GM21529 (cell line): ENCODE data around the gene TLCD3A.
A peak's percentile ranks its signal among the peaks of the same experiment; 100 is the strongest.
"Not testable (repeated sequence)": the region's sequence is repeated elsewhere in the genome, so short reads cannot be mapped to it uniquely, and the experiment has no call there.

Source experiments
- ATAC-seq: cut with Tn5 transposase; IDR thresholded peaks from one replicate; pipeline ENCODE4 v1.9.1; 2021; ENCODE audit not compliant: unreplicated experiment

TLCD3A gene

DNA sequence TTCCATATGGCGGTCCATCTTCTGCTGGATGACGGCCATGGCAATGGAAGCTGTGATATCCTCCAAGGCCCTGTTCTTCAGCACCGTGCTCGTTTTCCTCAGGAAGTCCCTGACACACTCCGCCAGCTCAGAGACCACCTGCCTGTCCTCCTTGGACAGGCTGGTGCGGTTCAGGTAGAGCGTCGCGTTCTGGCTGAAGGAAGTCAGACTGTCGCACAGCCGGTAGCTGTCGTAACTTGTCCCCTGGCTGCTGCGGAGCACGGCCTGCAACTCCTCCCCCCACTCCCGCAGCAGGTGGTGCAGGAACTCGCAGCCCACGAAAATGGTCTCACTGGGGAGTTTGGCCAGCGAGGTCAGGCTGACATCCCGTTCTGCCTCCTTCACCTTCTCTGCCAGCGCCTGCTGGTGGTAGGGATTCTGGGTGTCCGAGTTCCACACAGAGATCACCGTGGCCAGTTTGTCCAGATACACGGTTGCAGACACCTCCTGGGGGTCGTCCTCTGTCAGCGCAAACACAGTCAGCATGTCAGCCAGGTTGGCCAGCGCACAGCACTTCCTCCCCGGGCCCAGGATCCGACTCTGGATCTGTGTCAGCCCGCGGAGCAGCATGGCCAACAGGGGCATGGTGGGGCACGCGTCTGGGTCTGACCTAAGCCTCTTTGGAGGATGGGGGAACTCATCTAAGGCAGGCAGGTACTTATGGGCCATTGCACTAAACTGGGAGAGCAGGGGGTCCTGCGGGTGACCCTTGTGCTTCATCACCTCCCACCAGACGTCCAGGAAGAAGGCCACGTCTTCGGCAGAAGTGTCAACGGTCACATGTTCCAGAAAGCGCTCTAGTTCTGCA lies 14.6 kb downstream of the TLCD3A start:
- no peak for ATAC-seq

DNA sequence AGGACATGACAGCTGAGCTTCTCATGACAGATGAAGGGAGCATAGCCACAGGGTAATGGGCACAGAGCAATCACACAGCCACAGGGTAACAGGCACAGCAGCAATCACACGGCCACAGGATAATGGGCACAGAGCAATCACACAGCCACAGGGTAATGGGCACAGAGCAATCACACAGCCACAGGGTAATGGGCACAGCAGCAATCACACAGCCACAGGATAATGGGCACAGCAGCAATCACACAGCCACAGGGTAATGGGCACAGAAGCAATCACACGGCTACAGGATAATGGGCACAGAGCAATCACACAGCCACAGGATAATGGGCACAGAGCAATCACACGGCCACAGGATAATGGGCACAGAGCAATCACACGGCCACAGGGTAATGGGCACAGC lies 16.2 kb downstream of the TLCD3A start:
- ATAC-seq, result not testable (repeated sequence)

DNA sequence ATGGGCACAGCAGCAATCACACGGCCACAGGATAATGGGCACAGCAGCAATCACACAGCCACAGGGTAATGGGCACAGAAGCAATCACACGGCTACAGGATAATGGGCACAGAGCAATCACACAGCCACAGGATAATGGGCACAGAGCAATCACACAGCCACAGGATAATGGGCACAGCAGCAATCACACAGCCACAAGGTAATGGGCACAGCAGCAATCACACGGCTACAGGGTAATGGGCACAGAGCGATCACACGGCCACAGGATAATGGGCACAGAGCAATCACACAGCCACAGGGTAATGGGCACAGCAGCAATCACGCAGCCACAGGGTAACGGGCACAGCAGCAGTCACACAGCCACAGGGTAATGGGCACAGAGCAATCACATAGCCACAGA lies 17.0 kb downstream of the TLCD3A start:
- not testable (repeated sequence) for ATAC-seq

DNA sequence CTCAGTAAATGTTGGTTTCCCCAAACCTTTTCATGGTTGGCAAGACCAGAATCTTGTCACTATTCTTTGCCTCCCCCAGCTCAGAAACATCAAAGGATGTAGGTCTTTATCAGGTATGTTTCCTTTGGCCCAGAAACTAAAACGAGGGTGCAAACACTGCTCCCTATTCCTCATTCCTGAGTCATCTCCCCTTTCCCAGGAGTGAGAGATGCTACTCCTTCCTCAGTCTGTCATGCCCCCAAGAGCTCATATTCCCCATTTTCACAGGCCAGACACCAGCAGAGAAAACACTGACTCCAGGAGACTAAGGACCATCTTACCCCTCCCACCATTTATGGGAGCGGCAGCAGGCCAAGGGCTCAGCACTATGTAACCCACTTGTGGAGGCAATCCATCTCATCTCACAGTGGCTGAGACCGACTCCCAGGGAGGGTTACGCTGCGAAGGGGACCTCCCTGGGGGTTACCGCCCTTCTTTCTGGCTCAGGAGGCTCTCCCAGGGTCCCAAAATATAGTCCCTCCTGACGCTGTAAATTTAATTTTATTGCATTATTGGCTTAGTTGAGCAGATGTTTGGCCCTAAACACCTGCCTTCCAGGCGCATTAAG lies 18.1 kb downstream of the TLCD3A start:
- no peak for ATAC-seq

DNA sequence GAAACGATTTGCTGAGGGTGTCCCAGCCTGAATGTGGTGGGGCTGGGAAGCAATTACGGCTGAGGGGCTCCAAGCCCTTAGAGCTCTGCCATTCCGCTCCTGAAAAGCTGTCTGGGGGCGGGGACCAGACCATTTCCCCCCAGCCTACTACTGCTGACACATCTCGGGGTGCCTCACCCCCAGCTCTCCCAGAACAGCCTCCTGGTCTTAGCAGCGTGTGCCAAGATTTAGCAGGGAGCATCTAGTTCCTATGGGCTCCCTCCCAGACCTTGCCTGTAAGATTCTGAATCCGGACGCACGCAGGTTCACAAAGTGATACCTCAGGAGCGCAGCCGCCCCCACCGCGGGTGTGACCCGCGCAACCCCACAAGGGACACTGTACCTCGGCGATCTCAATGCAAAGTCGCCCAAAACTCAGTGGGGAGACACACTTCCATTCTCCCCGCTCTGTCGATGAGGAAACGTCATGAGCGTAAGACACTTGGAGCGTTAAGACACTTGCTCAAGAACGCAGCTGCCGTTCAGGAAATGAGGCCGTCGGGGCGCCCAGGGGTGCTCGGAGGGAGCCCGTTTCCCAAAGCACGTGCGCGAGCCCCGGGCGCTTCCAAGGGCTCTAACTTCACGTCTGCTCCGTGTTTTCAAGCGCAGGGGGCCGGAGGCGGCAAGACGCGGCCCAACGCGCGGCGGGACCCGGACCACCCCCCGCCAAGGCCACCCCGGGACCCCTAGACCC lies 19.0 kb downstream of the TLCD3A start:
- peak; percentile 26 for ATAC-seq

DNA sequence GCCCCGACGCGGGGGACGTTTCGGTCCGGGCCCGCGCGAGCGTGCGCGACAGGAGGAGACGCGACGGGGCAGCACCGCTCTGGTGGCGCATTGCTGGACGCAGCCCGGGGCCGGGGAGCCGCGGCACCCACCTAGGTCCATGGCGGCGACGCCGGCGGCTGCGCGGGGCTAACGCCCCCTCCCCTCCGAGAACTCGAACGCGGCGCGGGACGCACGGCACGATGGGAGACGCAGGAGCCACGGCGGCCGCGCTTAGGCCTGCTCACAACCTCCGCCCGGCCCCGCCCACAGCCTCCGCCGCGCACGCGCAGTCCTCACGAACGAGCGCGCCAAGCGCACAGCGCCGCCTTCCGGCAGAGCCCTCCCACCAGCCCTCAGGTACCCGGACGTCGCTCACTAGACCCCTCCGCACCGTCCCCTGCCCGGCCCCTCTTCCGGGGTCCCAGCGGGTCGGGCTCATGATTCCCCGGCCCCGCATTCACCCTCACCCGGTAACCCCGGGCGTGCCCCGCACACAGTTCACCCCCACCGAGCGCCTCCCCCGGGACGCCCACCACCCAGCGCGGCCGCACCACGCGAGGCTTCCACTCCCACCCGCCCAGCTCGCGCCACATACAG lies 19.7 kb downstream of the TLCD3A start, which contains the start of gene GEMIN4:
Gene GEMIN4 (minus strand): TSS at position 263 of the 618 bp plus-strand sequence. CDS start 122 bp downstream, at position 141.
- ATAC-seq, result peak; percentile 76

DNA sequence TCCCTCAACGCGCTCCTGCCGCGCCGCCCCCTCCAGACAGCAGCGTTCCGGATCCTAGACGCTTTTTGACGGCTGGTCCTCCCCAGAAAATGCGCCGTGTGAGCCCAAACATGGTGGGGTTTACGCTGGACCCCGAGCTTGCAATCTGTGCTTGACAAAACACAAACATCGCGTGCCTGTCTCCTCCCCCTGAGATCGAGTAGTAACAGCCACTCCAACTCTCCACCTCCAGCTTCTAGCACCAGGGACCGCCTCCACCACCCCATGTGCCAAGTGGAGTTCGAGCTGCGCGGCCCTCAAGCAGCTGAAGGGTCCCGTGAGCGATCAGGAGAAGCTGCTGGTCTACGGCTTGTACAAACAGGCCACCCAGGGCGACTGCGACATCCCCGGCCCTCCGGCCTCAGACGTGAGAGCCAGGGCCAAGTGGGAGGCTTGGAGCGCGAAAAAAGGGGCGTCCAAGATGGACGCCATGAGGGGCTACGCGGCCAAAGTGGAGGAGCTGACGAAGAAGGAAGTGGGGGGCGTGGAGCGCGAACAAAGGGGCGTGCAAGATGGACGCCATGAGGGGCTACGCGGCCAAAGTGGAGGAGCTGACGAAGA lies 20.3 kb downstream of the TLCD3A start:
- ATAC-seq, result no peak

DNA sequence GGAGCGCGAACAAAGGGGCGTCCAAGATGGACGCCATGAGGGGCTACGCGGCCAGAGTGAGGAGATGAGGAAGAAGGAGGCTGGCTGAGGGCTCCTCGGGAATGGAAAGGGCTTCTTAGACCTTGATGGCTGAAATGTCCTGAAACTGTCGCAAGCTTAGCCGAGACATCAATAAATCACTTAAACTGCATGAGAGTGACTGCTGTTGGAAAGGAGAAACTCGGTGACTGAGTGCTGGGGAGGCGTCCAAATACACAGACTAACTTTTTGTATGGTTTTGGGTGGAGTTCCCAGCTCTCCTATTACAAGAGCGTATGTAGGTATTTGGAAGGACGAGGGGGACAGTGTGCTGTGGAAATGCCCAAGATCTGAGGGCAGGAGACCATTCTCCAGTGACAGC lies 21.0 kb downstream of the TLCD3A start:
- no peak for ATAC-seq

DNA sequence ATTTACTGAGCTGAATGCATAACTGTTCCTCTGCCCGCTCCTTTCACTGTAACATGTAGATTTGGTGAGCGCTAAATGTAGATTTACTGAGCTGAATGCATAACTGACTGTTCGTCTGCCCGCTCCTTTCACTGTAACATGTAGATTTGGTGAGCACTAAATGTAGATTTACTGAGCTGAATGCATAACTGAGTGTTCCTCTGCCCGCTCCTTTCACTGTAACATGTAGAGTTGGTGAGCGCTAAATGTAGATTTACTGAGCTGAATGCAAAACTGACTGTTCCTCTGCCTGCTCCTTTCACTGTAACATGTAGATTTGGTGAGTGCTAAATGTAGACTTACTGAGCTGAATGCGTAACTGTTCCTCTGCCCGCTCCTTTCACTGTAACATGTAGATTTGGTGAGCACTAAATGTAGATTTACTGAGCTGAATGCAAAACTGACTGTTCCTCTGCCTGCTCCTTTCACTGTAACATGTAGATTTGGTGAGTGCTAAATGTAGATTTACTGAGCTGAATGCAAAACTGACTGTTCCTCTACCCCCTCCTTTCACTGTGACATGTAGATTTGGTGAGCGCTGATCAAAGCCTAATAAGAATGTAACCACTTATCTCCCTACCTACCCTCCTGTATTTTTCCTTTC lies 23.0 kb downstream of the TLCD3A start:
- ATAC-seq, result not testable (repeated sequence)

DNA sequence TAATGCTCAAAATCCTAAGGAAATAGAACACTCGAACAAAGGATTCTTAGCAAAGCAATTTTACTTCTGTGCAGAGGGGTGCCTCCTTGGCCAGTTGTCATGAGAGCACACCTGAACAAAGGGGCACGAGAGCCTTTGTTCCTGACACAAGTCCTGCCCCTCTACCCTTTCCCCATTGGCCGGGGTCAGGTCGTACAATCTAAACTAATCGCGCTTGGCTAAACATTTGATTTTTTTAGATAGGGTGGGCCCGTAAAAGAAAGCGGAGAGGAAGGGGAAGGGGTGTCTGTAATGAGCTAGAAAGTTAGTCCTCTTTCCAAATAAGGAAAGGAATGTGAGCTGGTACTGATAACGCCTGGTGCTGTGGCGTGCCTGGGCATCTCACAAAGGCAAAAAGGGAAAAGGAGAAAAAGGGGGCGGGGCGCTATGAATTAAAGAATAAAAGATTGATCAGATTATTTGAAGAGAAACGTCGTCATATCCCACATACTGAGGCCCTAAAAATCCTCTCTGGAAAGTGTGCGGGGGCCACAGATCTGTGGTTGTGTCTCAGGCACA lies 23.7 kb downstream of the TLCD3A start:
- ATAC-seq, result not testable (repeated sequence)

DNA sequence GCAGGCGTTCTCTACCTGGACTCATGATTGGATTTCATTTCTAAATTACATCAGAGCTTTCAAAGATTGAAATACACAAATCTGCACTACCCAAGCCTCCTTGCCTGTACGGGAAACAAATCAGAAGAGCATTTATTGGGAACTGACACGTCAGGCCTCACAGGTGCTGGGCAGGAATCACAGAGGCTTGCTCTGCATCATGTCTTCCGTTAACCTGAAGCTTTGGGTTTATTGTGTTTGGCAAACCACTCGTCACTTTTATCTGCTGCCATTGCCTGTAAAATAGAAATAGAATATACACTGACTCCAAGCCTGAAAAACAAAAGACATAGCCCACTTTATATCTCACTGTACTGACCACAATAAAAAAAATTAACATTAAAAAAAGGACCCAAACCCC lies 27.6 kb downstream of the TLCD3A start:
- no peak for ATAC-seq

DNA sequence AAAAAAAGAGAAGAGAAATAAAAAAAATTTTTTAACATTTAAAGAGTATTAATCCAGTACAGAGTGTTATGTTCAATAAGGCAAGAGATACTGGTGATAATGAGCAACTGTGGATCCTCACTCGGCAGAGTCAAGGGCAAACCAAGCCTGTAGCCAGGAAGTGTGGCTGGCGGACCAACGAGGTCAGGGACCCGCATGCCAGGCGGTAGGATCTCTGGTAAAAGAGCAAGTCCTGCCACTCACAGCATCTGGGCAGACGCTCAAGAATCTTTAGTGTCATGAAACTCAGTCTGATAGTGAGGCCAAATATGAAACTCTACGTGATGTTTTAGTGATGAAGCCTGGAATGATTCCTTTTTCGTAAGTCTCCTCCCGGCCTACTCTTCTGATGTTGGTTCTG lies 28.0 kb downstream of the TLCD3A start:
- no peak for ATAC-seq

DNA sequence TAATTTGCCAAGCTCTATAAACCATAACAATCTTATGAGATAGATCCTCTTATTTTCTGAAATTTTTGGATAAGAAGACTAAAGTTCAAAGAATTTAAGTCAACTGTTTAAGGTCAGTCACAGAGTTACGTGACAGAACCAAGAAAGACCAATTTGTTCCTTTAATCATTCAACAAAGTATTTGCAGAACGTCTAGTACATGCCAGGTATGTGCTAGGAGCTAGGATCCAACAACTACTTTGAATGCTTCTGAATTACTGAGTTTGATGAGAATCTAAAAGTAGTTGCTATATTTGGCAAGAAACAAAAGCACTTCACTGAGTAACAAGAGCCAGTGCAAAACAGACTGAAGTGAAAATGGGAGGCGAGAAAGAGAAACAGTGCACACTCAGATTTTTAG lies 34.7 kb downstream of the TLCD3A start:
- ATAC-seq, result no peak

DNA sequence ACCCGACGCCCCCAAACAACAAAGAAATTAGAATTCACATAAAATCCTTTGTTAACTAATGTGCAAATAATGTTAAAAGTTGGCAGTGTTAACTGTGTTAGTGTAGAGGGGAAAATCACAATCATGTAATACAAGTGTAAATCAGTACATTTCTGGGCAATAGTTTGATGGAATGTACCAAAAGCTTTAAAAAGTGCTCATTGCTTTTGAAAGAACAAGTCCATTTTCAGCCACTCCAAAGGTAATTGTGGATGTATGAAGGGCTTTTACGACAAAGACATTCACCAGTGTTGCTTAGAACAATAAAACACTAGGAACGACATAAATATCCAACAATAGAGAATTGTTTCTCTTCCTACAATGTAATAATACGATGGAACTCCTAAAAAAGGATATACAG lies 40.6 kb downstream of the TLCD3A start:
- ATAC-seq, result no peak

DNA sequence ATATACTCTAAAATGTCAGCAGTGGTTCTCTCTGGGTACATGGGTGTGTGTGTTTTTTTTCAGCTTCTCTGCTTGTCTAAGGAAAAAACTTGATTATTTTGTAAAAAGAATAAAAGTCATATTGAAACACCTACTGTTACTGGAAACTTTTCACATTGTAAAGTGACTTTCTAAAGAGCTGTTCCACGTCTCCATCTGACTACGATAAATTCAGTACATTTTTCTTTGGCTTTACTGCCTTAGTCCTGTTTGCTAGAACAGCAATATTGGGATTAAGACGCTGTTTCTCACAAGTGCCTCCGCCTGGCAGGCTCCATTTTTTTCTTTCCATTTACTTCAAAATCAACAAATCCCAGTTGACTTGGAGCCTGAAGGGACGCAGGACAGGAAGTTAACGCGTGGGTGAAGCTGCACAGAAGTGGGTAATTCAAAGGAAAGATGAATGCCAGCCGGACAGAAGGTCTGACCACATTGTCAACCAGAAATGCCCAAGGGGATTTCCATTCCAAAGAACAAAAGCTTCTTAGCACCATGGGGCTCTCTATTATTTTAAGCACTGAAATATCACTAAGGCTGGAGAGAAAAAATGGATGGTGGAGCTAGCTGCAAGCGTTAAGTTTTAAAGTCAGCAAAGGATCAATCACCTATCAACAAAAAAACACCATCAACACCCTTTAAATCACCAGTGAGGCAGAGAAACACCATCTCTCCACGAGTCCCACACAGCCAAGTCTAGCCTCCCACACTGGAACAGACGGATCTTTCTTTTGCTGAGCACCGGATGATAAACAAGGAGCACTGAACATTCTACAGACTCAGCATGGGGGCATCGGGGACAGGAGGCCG lies 41.3 kb downstream of the TLCD3A start:
- ATAC-seq, result no peak

DNA sequence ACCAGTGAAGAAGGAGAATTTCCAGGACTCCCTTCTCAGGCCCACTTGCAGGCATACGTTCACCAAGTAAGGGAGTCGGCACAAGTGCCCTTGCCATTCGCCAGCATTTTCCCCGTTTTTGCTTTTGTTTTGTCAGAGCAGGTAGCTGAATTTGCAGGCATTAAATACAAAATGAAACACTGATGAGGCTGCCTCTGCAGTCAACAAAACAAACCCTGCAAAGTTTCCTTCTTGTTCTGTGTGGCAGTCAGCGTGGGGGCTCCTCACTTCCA lies 41.9 kb downstream of the TLCD3A start:
- no peak for ATAC-seq

DNA sequence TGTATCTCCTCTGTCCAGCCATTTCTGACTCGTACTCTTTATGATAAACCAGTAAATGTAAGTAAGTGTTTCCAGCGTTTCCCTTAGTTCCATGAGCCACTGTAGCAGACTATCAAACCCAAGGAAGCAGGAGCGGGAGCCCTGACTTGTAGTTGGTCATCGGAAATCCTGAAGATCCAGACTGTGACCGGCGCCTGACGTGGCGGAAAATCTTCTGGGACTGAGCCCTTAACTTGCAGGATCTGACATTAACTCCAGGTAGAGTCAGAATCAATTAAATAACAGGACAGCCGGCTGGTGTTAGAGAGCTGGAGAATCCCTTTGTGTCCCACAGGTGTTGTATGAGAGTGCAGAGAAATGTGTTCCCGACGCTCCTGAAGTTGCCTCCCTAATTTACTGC lies 45.7 kb downstream of the TLCD3A start:
- ATAC-seq, result no peak

DNA sequence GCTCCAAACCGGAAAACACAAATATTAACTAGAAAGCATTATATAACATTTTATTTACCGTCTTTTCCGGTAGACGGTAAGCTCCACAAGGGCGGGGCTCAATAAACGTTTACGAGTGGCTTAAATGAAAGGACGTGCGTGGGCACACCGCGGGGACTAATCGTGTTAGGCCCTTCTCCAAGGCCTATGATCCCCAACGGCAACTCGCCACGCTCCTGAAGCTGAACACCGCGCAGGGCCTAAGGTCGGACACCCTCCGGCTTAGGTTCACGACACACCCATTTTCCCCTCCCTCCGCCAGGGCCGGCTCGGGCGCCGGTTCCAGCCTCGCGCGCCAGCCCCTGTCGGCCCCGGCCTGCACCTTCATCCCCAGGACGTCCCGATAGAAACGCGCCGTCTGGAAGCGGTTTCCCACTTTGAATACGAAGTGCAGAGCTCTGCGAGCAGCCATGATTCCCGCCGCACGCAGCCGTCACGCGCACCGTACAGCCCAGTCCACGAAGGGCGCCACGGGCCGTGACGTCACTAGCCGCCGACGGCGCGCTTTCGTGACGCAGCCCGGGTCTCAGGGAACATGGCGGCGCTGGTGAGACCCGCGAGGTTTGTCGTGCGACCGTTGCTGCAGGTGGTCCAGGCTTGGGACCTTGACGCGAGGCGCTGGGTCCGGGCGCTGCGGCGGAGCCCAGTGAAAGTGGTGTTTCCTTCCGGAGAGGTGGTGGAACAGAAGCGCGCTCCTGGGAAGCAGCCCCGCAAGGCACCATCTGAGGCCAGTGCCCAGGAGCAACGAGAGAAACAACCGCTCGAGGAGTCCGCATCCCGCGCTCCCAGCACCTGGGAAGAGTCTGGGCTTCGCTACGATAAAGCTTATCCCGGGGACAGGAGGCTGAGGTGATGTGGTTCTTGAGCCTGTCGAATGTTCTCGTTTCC lies 49.7 kb downstream of the TLCD3A start, which contains the start of the genes GLOD4 and MRM3:
Gene GLOD4 (minus strand): TSS at position 476 of the 927 bp plus-strand sequence. CDS start 25 bp downstream, at position 451.
Gene MRM3 (plus strand): TSS at position 549 of the 927 bp plus-strand sequence. CDS start 26 bp downstream, at position 575.
- ATAC-seq, result peak; percentile 85
